ENCODE results near the gene PLSCR3.

- TF ChIP-seq CTCF (conservative IDR thresholded peaks at IDR 0.05 in 1 of 2, IDR thresholded peaks at IDR 0.05 in 1 of 2; ENCODE audit: extremely low read depth in 1 of 2, insufficient read depth in 1 of 2, low read depth in 1 of 2, low read length in 2 of 2): no peak
- TF ChIP-seq EZH2 (IDR thresholded peaks at IDR 0.05; ENCODE audit: borderline replicate concordance, low read length): no peak
These were observed 14.0 kb upstream of the PLSCR3 start for GRCh38 chr17:7408252-7408727.
